Spleen (tissue), 11 donors: ENCODE results near the gene FBXL17. TPM values are rescaled to one million over a fixed set of nuclear protein-coding genes. Genes with fewer than 3 reads are reported as not detected.

Source experiments
- DNase-seq: peaks from one replicate; pipeline ENCODE4 v3.0.0-alpha.2; 2020
- H3K27ac ChIP-seq, 8 donors: fragments of 200-600 bp; sonication (generic) in 7 of 8; 1 replicate in 4 of 8; 2 replicates in 4 of 8; pipeline versions ENCODE4 v1.5.0 to v1.8.0; 2016 to 2021; ENCODE audit warnings: inconsistent platforms in 4 of 8, mild to moderate bottlenecking in 4 of 8, moderate library complexity in 1 of 8
- H3K27me3 ChIP-seq, 7 donors: fragments of 200-600 bp; sonication (generic) in 6 of 7; replicated peaks in 1 of 7; 1 replicate in 4 of 7; 2 replicates in 3 of 7; pipeline versions ENCODE4 v1.5.0 to v1.8.0; 2016 to 2021; ENCODE audit warnings: inconsistent platforms in 3 of 7, mild to moderate bottlenecking in 1 of 7
- H3K36me3 ChIP-seq, 6 donors: fragments of 200-600 bp; sonication (generic) in 5 of 6; 1 replicate in 4 of 6; 2 replicates in 2 of 6; pipeline versions ENCODE4 v1.5.0 to v1.8.0; 2016 to 2021; ENCODE audit warnings: inconsistent platforms in 2 of 6
- H3K4me1 ChIP-seq, 6 donors: fragments of 200-600 bp; sonication (generic) in 5 of 6; 1 replicate in 3 of 6; 2 replicates in 3 of 6; pipeline versions ENCODE4 v1.5.0 to v1.8.0; 2016 to 2021; ENCODE audit warnings: inconsistent platforms in 3 of 6
- H3K4me3 ChIP-seq, 8 donors: fragments of 200-600 bp; sonication (generic) in 7 of 8; 1 replicate in 4 of 8; 2 replicates in 4 of 8; pipeline versions ENCODE4 v1.5.0 to v1.8.0; 2016 to 2021; ENCODE audit warnings: inconsistent platforms in 4 of 8, mild to moderate bottlenecking in 4 of 8, moderate library complexity in 2 of 8
- H3K9me3 ChIP-seq, 8 donors: fragments of 200-600 bp; sonication (generic) in 7 of 8; 1 replicate in 4 of 8; 2 replicates in 4 of 8; pipeline versions ENCODE4 v1.5.0 to v1.8.0; 2016 to 2021; ENCODE audit warnings: inconsistent platforms in 4 of 8
- CTCF ChIP-seq, 11 experiments: fragments of 200-600 bp in 7 of 11; fragments of 450-650 bp in 4 of 11; sonication (generic) in 4 of 11; IDR thresholded peaks in 8 of 11; conservative IDR thresholded peaks in 3 of 11; 1 replicate in 7 of 11; 2 replicates in 4 of 11; pipeline versions ENCODE4 v1.4.0 to v1.8.0; 2016 to 2021; ENCODE audit warnings: antibody characterized with exemption in 11 of 11, inconsistent platforms in 4 of 11, mild to moderate bottlenecking in 1 of 11
- POLR2A ChIP-seq, 3 donors: fragments of 450-650 bp; IDR thresholded peaks; one replicate each; pipeline ENCODE4 v1.5.1; 2017; ENCODE audit warnings: antibody characterized with exemption in 3 of 3, mild to moderate bottlenecking in 1 of 3
- POLR2AphosphoS5 ChIP-seq, 3 donors: sonication (generic); formaldehyde crosslinking; IDR thresholded peaks; one replicate each; pipeline ENCODE4 v1.5.1; 2017; ENCODE audit warnings: antibody characterized with exemption in 3 of 3
- WGBS, 5 donors: extraction: QIAGEN DNeasy Blood & Tissue Kit in 3 of 5; methylation state at CpG; one replicate each; pipeline versions ENCODE4 v1.1.5 to v1.1.7; 2013 to 2018; 5-methylcytosine and 5-hydroxymethylcytosine counted together
- intact Hi-C: fragments of 100-400 bp; cut with DNase I; formaldehyde crosslinking; loops from one replicate; pipeline ENCODE4 v1.15.0; 2023; ENCODE audit warnings: low total_unique reads
- polyA plus RNA-seq, 3 donors: library from polyadenylated mRNA; stranded (reverse); fragments of 200-250 nt; gene quantifications; one replicate each; pipeline ENCODE4 v1.2.1, GENCODE V29; 2013
- total RNA-seq, 7 donors: library from RNA; depleted of rRNA in 3 of 7; stranded (reverse); fragments of >200 nt in 3 of 7; fragmentation: NEBNext Ultra II Directional in 4 of 7; extraction: Animal tissue kit (Norgen Biotek cat#: 25700) in 4 of 7; gene quantifications; one replicate each; pipeline versions ENCODE4 v1.1.0 to v1.2.1, GENCODE V29; 2016 to 2021
- donor health status: healthy with polysubstance abuse.
- donor health status: DM: no; HTN: no; CAD: no; lungs with moderate emphysema.
- donor health status: DM: no; HTN: no; CAD: no.
- donor health status: Bipolar disorder and iron deficiency.
- donor health status: healthy.
- donor health status: DM: no; HTN: no; CAD: no.
- donor health status: DM: yes; HTN: yes; CAD: no.

FBXL17 gene
- total and polyA plus RNA-seq, 10 donors, result 5.1 to 39.9 (median 21.8) TPM

GRCh38 chr5:108025957-108026356 is 355.9 kb downstream of the FBXL17 start:
- TF ChIP-seq POLR2AphosphoS5 (IDR thresholded peaks at IDR 0.05) (no peak), POLR2A (IDR thresholded peaks at IDR 0.05) (no peak), CTCF (IDR thresholded peaks at IDR 0.05 in 8 of 11, conservative IDR thresholded peaks at IDR 0.05 in 3 of 11) (no peak)
- no peak for DNase-seq

GRCh38 chr5:108024986-108025385 is 356.9 kb downstream of the FBXL17 start:
- 73 to 88% (median 83%) methylated on average over 1 of the region's 1 CpG for WGBS, 5 donors
- no peaks in the 10 kb centered on the region for H3K9me3 ChIP-seq

More at GRCh38 chr5:108025957-108026356, 355.9 kb downstream of the FBXL17 start:
- Histone ChIP-seq H3K36me3 (no peaks in the 10 kb centered on the region), H3K27me3 (no peaks in the 10 kb centered on the region), H3K4me1 (peaks cover 0 to 6% (median 0%) of the 10 kb centered on the region in 6 donors), H3K4me3 (no peak overlapping the region), H3K27ac (no peak overlapping the region), H3K9me3 (no peaks in the 10 kb centered on the region)
- intact Hi-C loops, result no loop called here
- 83 to 91% (median 88%) methylated on average over 2 of the region's 2 CpGs for WGBS, 5 donors

GRCh38 chr5:108016101-108016500 is 365.8 kb downstream of the FBXL17 start:
- no peak for DNase-seq
- peaks cover 0 to 10% (median 0%) of the 10 kb centered on the region in 6 donors for H3K36me3 ChIP-seq
- WGBS, 5 donors, result 69 to 90% (median 77%) methylated on average over 2 of the region's 2 CpGs
- no peak overlapping the region for H3K27ac ChIP-seq
- intact Hi-C loops, result no loop called here
- TF ChIP-seq POLR2A (IDR thresholded peaks at IDR 0.05), result no peak
- TF ChIP-seq POLR2AphosphoS5 (IDR thresholded peaks at IDR 0.05), result no peak
- no peak for TF ChIP-seq CTCF (IDR thresholded peaks at IDR 0.05 in 8 of 11, conservative IDR thresholded peaks at IDR 0.05 in 3 of 11)
- H3K27me3 ChIP-seq, result no peaks in the 10 kb centered on the region
- H3K4me1 ChIP-seq, result no peaks in the 10 kb centered on the region
- H3K4me3 ChIP-seq, result no peak overlapping the region
- no peaks in the 10 kb centered on the region for H3K9me3 ChIP-seq

More at GRCh38 chr5:108024986-108025385, 356.9 kb downstream of the FBXL17 start:
- intact Hi-C loops, result no loop called here
- peaks cover 0 to 6% (median 0%) of the 10 kb centered on the region in 6 donors for H3K4me1 ChIP-seq
- H3K36me3 ChIP-seq, result no peaks in the 10 kb centered on the region
- no peak overlapping the region for H3K27ac ChIP-seq
- H3K27me3 ChIP-seq, result no peaks in the 10 kb centered on the region
- no peak overlapping the region for H3K4me3 ChIP-seq
- no peak for DNase-seq
- TF ChIP-seq CTCF (IDR thresholded peaks at IDR 0.05 in 8 of 11, conservative IDR thresholded peaks at IDR 0.05 in 3 of 11) (no peak), POLR2A (IDR thresholded peaks at IDR 0.05) (no peak), POLR2AphosphoS5 (IDR thresholded peaks at IDR 0.05) (no peak)

- intact Hi-C loops, result no loop called here
- TF ChIP-seq CTCF (IDR thresholded peaks at IDR 0.05 in 8 of 11, conservative IDR thresholded peaks at IDR 0.05 in 3 of 11), result no peak
- TF ChIP-seq POLR2A (IDR thresholded peaks at IDR 0.05), result no peak
- TF ChIP-seq POLR2AphosphoS5 (IDR thresholded peaks at IDR 0.05), result no peak
- Histone ChIP-seq H3K9me3 (no peaks in the 10 kb centered on the region), H3K4me1 (peaks cover 0 to 17% (median 10%) of the 10 kb centered on the region in 6 donors), H3K4me3 (no peak overlapping the region), H3K36me3 (no peaks in the 10 kb centered on the region), H3K27ac (no peak overlapping the region), H3K27me3 (no peaks in the 10 kb centered on the region)
- WGBS, 5 donors, result 90 to 94% (median 93%) methylated on average over 3 of the region's 3 CpGs
- DNase-seq, result no peak
Measured at GRCh38 chr5:108006791-108007190, 375.1 kb downstream of the FBXL17 start.
